GM12878 (cell line): ENCODE measurements around the gene TMEM132D. TPM values are rescaled to one million over a fixed set of nuclear protein-coding genes. Genes with fewer than 3 reads are reported as not detected.

Experiments
- ATAC-seq: fragments of 200-7000 bp; cut with Tn5 transposase; 3 replicates; pipeline ENCODE4 v1.9.1; 2020; ENCODE audit warnings: mild to moderate bottlenecking, moderate library complexity
- BruUV-seq: library from RNA; stranded (reverse); fragments of 400-500 nt; replicated peaks from 2 replicates; lab custom pipeline; 2021; lab: Mats Ljungman, UMichigan
- CTCF ChIA-PET: fragments of 300-600 bp; sonication (Branson Sonifier 250); formaldehyde crosslinking; extraction: SDS; loops from one replicate; lab custom pipeline; 2021; ENCODE audit warnings: inconsistent platforms; lab: Yijun Ruan, JAX
- POLR2A ChIA-PET: fragments of 350-600 bp; formaldehyde crosslinking; extraction: SDS; loops from one replicate; lab custom pipeline; 2021; ENCODE audit warnings: inconsistent platforms; lab: Charles Lee
- RAD21 ChIA-PET: fragments of 300-600 bp; sonication (Branson Sonifier 250); formaldehyde crosslinking; loops from one replicate; lab custom pipeline; 2023; ENCODE audit warnings: antibody characterized with exemption; ENCODE audit not compliant: unreplicated experiment; lab: Charles Lee
- SMC1A ChIA-PET: fragments of 300-600 bp; sonication (Branson Sonifier 250); formaldehyde crosslinking; loops from one replicate; lab custom pipeline; 2023; ENCODE audit not compliant: unreplicated experiment, uncharacterized antibody; lab: Charles Lee
- DNase-seq: peaks from one replicate; pipeline ENCODE4 v3.0.0-alpha.2; 2011; ENCODE audit warnings: low read depth, low spot score
- FAIRE-seq: peaks from 3 replicates; lab custom pipeline; 2011; peaks lifted over from hg19 to GRCh38; lab: Jason Lieb, UNC
- H2AFZ ChIP-seq: 2 replicates; pipeline ENCODE4 v1.6.0; 2011; ENCODE audit warnings: low read depth, low read length, control low read depth; ENCODE audit not compliant: control insufficient read depth
- H3K27ac ChIP-seq: 2 replicates; pipeline ENCODE4 v1.5.1; 2011; ENCODE audit warnings: control low read depth; ENCODE audit not compliant: control insufficient read depth, insufficient read depth
- H3K27me3 ChIP-seq, 2 experiments: replicated peaks in 1 of 2; 2 replicates each; pipeline versions ENCODE4 v1.6.0 to v1.6.1; 2011; ENCODE audit warnings: low read length in 1 of 2; ENCODE audit not compliant: control insufficient read depth in 2 of 2, insufficient read depth in 2 of 2
- H3K36me3 ChIP-seq, 2 experiments: 2 replicates each; pipeline ENCODE4 v1.5.1; 2011; ENCODE audit warnings: low read length in 1 of 2; ENCODE audit not compliant: control insufficient read depth in 2 of 2, insufficient read depth in 2 of 2
- H3K4me1 ChIP-seq: 2 replicates; pipeline ENCODE4 v1.6.1; 2011; ENCODE audit warnings: mild to moderate bottlenecking, low read length, moderate library complexity, mixed read lengths; ENCODE audit not compliant: control insufficient read depth, insufficient read depth
- H3K4me2 ChIP-seq: 2 replicates; pipeline ENCODE4 v1.6.0; 2011; ENCODE audit warnings: control low read depth; ENCODE audit not compliant: control insufficient read depth, insufficient read depth
- H3K4me3 ChIP-seq: fragments of 200-600 bp; sonication (generic); 2 replicates; pipeline ENCODE4 v1.5.1; 2016
- H3K79me2 ChIP-seq: 2 replicates; pipeline ENCODE4 v1.6.0; 2011; ENCODE audit warnings: low read length; ENCODE audit not compliant: control insufficient read depth, insufficient read depth
- H3K9ac ChIP-seq: 2 replicates; pipeline ENCODE4 v1.8.0; 2011; ENCODE audit warnings: low read length, control low read depth, mixed read lengths; ENCODE audit not compliant: control insufficient read depth, insufficient read depth
- H3K9me3 ChIP-seq: replicated peaks from 3 replicates; pipeline ENCODE4 v1.5.1; 2011; ENCODE audit warnings: mild to moderate bottlenecking, low read length; ENCODE audit not compliant: control insufficient read depth, insufficient read depth
- H4K20me1 ChIP-seq: 2 replicates; pipeline ENCODE4 v1.6.0; 2011; ENCODE audit not compliant: control insufficient read depth, insufficient read depth
- ATF7 ChIP-seq: fragments of 450-650 bp; IDR thresholded peaks from 2 replicates; pipeline ENCODE4 v1.6.1; 2016; ENCODE audit warnings: low read depth, mild to moderate bottlenecking
- ESRRA ChIP-seq: IDR thresholded peaks from 2 replicates; pipeline ENCODE4 v1.6.1; 2012; ENCODE audit warnings: mild to moderate bottlenecking, low read length, improper control_type of control experiment
- KLF5 ChIP-seq: fragments of 450-650 bp; IDR thresholded peaks from 2 replicates; pipeline ENCODE4 v1.6.1; 2014; ENCODE audit warnings: mild to moderate bottlenecking; ENCODE audit not compliant: partially characterized antibody
- RCOR1 ChIP-seq: conservative IDR thresholded peaks from 2 replicates; pipeline ENCODE4 v1.6.1; 2012; ENCODE audit warnings: low read depth, low read length, improper control_type of control experiment
- ZSCAN29 ChIP-seq: fragments of 450-650 bp; IDR thresholded peaks from 2 replicates; pipeline ENCODE4 v1.6.1; 2017; ENCODE audit warnings: mild to moderate bottlenecking, moderate library complexity
- WGBS: methylation state at CpG from one replicate; pipeline ENCODE4 v1.1.6; 2016; ENCODE audit warnings: low lambda C conversion rate; ENCODE audit not compliant: insufficient replicate concordance, insufficient coverage; ENCODE audit errors: missing lambda C conversion rate; 5-methylcytosine and 5-hydroxymethylcytosine counted together
- in situ Hi-C: fragments of 300-500 bp; cut with MboI; formaldehyde crosslinking; loops from 9 replicates; pipeline ENCODE4 v1.14.3; 2018; ENCODE audit warnings: mixed read lengths
- intact Hi-C: fragments of 100-400 bp; cut with micrococcal nuclease; formaldehyde crosslinking; loops from one replicate; pipeline ENCODE4 v1.14.2; 2022; ENCODE audit not compliant: unreplicated experiment
- polyA plus RNA-seq, 11 experiments: library from polyadenylated mRNA; depleted of rRNA in 4 of 11; unstranded in 6 of 11; stranded (reverse) in 5 of 11; fragments of >200 nt; fragmentation: Nextera tagmentation in 4 of 11; fragmentation: Illumina TruSeq in 1 of 11; extraction: Ambion mirVana in 4 of 11; extraction: Trizol in 1 of 11; gene quantifications; 1 replicate in 1 of 11; 2 replicates in 10 of 11; pipeline versions ENCODE4 v1.2.1 to v1.2.3, GENCODE V29; 2011 to 2016; ENCODE audit warnings: inconsistent platforms in 2 of 11, missing spikeins in 2 of 11, low read depth in 1 of 11
- total RNA-seq, 4 experiments: library from RNA; depleted of rRNA in 3 of 4; stranded (reverse); fragments of >200 nt in 3 of 4; fragmentation: Illumina TruSeq in 1 of 4; extraction: Trizol in 1 of 4; gene quantifications; 2 replicates each; pipeline versions ENCODE4 v1.2.1 to v1.2.3, GENCODE V29; 2013 to 2021
- TF ChIP-seq, protein P1 (sequence below): IDR thresholded peaks from 2 replicates; pipeline ENCODE4 v1.6.1; 2011; ENCODE audit warnings: low read depth, mild to moderate bottlenecking, low read length, moderate library complexity, borderline replicate concordance; ENCODE audit errors: extremely low read depth
- TF ChIP-seq, protein P2 (sequence below): fragments of 150-350 bp; IDR thresholded peaks from 2 replicates; pipeline ENCODE4 v1.6.1; 2016; ENCODE audit warnings: low read depth, low read length

TMEM132D gene
- total and polyA plus RNA-seq, 10 of the 15 experiments (the other 5 are each of a cell fraction or from before 2014, with no cell fraction given): under 0.01 to 0.12 (median 0.02) TPM; not detected in 3

GRCh38 chr12:129854591-129854990 lies 49.2 kb downstream of the TMEM132D start:
- intact Hi-C loops: no loop called here
- Histone ChIP-seq H3K4me1 (no peaks in the 10 kb centered on the region), H2AFZ (no peak overlapping the region), H3K27me3 (no peaks in the 10 kb centered on the region), H3K9ac (no peak overlapping the region), H3K79me2 (no peaks in the 10 kb centered on the region), H3K27ac (no peak overlapping the region), H4K20me1 (no peaks in the 10 kb centered on the region), H3K4me2 (no peak overlapping the region), H3K36me3 (no peaks in the 10 kb centered on the region), H3K4me3 (no peak overlapping the region), H3K9me3 (no peaks in the 10 kb centered on the region)
- no peak for TF ChIP-seq RCOR1
- TF ChIP-seq ESRRA: no peak
- no peak for TF ChIP-seq ZSCAN29
- TF ChIP-seq, protein P1, sequence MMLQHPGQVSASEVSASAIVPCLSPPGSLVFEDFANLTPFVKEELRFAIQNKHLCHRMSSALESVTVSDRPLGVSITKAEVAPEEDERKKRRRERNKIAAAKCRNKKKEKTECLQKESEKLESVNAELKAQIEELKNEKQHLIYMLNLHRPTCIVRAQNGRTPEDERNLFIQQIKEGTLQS: no peak
- TF ChIP-seq, protein P2, sequence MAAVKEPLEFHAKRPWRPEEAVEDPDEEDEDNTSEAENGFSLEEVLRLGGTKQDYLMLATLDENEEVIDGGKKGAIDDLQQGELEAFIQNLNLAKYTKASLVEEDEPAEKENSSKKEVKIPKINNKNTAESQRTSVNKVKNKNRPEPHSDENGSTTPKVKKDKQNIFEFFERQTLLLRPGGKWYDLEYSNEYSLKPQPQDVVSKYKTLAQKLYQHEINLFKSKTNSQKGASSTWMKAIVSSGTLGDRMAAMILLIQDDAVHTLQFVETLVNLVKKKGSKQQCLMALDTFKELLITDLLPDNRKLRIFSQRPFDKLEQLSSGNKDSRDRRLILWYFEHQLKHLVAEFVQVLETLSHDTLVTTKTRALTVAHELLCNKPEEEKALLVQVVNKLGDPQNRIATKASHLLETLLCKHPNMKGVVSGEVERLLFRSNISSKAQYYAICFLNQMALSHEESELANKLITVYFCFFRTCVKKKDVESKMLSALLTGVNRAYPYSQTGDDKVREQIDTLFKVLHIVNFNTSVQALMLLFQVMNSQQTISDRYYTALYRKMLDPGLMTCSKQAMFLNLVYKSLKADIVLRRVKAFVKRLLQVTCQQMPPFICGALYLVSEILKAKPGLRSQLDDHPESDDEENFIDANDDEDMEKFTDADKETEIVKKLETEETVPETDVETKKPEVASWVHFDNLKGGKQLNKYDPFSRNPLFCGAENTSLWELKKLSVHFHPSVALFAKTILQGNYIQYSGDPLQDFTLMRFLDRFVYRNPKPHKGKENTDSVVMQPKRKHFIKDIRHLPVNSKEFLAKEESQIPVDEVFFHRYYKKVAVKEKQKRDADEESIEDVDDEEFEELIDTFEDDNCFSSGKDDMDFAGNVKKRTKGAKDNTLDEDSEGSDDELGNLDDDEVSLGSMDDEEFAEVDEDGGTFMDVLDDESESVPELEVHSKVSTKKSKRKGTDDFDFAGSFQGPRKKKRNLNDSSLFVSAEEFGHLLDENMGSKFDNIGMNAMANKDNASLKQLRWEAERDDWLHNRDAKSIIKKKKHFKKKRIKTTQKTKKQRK: no peak
- no peak for TF ChIP-seq ATF7
- no peak for TF ChIP-seq KLF5
- CTCF ChIA-PET: no interaction called here
- no peak for DNase-seq
- POLR2A ChIA-PET: no interaction called here
- no peak for FAIRE-seq
- in situ Hi-C loops: no loop called here
- WGBS: 22% methylated on average over 6 of the region's 6 CpGs
- RAD21 ChIA-PET: no interaction called here
- ATAC-seq: no peak
- SMC1A ChIA-PET: no interaction called here
- no TSS peak for BruUV-seq
